HUDEP-2 (cell line): ENCODE results near the gene CASP12.

Experiments used
- DNase-seq, 76 experiments: peaks; one replicate each; lab custom pipeline; 2025; ENCODE audit not compliant: unreplicated experiment in 76 of 76; lab: John Stamatoyannopoulos, UW

CASP12 gene

GRCh38 chr11:104892723-104893511 lies 5.3 kb downstream of the CASP12 start:
- no peak for DNase-seq

GRCh38 chr11:104891135-104891534 lies 7.1 kb downstream of the CASP12 start:
- no peak for DNase-seq

GRCh38 chr11:104883342-104883741 lies 14.9 kb downstream of the CASP12 start:
- DNase-seq: no peak

GRCh38 chr11:104881117-104881794 lies 17.0 kb downstream of the CASP12 start:
- DNase-seq: no peak

GRCh38 chr11:104879514-104880190 lies 18.6 kb downstream of the CASP12 start:
- DNase-seq: no peak

- DNase-seq: no peak
Observed at GRCh38 chr11:104876861-104877431, 21.3 kb downstream of the CASP12 start.

GRCh38 chr11:104876324-104876723 lies 21.9 kb downstream of the CASP12 start:
- DNase-seq: no peak

- DNase-seq: peak in 3 of 76 experiments; percentile 1 to 3 (median 2)
Observed at GRCh38 chr11:104873252-104873651, 25.0 kb downstream of the CASP12 start.

- DNase-seq: no peak
Observed at GRCh38 chr11:104872393-104872792, 25.9 kb downstream of the CASP12 start.

- DNase-seq: no peak
Observed at GRCh38 chr11:104870910-104871309, 27.4 kb downstream of the CASP12 start.

GRCh38 chr11:104866815-104867214 lies 31.4 kb downstream of the CASP12 start:
- no peak for DNase-seq

- no peak for DNase-seq
Observed at GRCh38 chr11:104858882-104859775, 39.1 kb downstream of the CASP12 start.

GRCh38 chr11:104856607-104857006 lies 41.7 kb downstream of the CASP12 start:
- no peak for DNase-seq

- DNase-seq: no peak
Observed at GRCh38 chr11:104855965-104856364, 42.3 kb downstream of the CASP12 start.

- no peak for DNase-seq
Observed at GRCh38 chr11:104853276-104853675, 45.0 kb downstream of the CASP12 start.

GRCh38 chr11:104852811-104853210 lies 45.4 kb downstream of the CASP12 start:
- no peak for DNase-seq

- no peak for DNase-seq
Observed at GRCh38 chr11:104846216-104846615, 52.0 kb downstream of the CASP12 start.

- DNase-seq: no peak
Observed at GRCh38 chr11:104844451-104844850, 53.8 kb downstream of the CASP12 start.

- DNase-seq: no peak
Observed at GRCh38 chr11:104843150-104843836, 55.0 kb downstream of the CASP12 start.
